GM12873 (cell line): ENCODE results near the gene CEP126.

ENCODE experiments used
- CTCF ChIP-seq: IDR thresholded peaks from 2 replicates; pipeline ENCODE4 v1.5.1; 2012; ENCODE audit warnings: low read depth, mild to moderate bottlenecking, moderate library complexity, low read length, control low read depth; ENCODE audit not compliant: insufficient read depth; ENCODE audit errors: missing control alignments

Gene CEP126, protein sequence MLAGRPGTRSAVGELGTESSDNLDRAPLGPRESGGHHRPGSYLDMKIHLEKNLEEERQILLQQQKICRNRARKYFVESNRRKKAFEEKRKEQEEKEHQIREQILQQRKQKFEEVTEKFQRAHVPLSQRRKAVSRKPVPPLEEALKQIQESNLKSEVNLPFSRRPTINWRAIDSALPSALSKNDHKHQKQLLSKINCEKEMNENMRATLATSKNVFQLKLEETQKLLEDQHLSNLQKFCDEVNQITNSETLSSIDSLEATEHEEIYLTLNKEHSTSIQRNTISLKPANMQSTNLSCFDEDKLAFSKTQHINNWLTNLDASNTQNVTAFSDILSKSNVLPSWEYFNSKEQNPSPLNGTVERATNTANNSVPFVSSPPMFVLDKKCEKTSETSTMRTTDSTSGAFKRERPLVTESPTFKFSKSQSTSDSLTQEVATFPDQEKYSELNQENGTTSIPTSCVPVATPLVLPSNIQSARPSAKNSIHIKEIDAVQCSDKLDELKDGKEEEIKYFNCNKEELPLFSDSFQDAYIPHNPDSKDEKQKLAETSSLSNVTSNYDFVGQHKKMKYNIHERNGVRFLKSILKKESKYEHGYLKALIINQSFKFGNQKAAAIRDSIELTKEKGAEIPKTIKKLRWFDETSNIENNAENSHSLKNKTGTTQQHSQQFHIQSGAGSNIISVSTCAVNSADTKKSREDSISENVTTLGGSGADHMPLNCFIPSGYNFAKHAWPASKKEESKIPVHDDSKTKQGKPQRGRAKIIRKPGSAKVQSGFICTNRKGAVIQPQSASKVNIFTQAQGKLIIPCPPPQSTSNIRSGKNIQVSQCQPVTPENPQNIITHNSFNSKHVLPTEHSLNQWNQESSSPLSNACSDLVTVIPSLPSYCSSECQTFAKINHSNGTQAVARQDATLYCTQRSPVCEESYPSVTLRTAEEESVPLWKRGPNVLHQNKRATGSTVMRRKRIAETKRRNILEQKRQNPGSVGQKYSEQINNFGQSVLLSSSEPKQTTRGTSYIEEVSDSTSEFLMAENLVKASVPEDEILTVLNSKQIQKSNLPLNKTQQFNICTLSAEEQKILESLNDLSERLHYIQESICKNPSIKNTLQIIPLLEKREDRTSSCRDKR

DNA sequence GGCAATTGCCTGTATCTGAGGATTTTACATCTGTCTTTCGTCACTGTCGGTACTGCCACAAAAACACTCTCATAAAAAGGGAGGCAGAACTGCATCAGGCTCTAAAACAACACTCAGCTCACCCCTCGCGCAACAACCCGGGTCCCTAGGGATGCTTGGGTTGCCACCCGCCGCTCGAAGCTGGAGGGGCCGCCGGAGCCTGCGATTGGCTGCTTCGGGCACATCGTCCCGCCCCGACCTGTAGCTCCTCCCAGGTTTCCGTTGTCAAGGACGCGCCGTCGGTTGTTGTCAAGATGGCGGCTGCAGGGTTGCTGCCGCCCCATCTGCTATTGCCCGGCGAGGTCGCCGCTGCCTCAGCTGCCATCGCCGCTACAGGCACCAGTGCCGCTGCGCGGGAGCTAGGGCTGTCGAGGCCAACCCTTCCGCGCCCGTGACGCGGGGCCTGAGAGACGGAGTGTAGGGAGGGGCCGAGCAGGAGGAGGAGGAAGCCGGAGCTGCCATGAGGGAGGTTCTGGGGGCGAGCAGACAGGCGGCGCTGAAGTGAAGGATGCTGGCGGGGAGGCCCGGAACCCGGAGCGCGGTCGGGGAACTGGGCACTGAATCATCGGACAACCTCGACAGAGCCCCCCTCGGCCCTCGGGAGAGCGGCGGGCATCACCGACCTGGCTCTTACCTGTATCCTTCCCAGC is at the start of gene CEP126:
Gene CEP126 (plus strand): TSS at position 273 of the 689 bp plus-strand sequence. CDS start 275 bp downstream, at position 548.
- TF ChIP-seq CTCF, result peak; percentile 5

DNA sequence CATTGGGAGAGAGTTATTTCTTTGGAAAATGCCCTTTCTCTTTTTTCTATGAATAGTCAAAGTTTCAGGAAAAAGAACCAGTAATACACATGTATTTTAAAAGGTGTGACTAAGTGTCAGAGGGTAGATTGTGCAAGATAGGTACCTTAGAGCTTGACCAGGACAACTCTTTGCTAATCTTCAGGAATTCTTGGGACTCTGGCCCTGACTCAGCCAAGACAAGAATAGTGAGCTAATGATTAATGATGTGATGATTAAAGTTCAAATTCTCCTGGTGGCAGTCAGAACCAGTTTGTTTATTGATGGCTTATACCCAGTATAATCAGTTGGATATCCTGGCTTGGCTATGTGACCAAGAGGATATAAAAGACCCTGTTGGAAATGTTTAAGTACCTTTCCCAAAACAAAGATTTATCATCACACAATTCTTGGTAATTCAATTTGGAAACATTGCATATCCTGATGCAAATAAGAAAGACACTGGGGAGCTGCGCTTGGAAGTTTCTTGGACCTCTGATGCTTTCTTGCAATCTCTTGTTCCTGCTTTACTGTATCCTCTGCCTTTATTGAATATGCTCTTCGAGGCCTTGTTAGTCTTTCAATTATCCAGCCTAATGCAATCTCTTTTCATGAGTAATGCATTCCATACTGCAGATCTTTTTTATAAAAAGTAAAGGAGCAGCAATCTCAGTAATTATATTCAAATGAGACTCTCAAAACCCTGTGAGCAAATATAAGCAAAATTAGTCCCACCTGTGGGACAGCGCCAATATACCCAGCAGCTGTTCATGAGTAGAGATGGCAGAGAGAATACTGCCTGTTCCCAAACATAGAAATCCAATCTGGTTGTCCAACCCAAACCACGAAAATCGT is 48.0 kb upstream of the CEP126 start:
- TF ChIP-seq CTCF, result no peak

DNA sequence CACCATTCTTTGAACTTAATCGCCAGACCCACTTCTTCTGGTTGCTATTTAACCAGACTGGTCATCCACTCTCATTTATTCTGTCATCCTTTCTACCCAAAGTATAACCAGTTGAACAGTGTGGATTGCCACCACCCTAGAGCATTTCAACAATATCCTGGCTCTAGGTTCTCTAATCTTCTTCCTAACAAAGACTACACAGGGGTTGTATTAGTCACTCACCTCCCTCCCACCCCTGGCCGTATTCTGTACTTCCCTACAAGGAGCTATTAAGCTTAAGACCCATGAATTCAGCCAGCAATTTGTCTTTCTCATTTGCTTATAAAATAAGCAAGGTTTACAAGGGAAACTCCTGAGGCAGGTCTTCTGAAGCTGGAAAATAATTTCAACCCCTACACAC is 46.9 kb upstream of the CEP126 start:
- no peak for TF ChIP-seq CTCF

DNA sequence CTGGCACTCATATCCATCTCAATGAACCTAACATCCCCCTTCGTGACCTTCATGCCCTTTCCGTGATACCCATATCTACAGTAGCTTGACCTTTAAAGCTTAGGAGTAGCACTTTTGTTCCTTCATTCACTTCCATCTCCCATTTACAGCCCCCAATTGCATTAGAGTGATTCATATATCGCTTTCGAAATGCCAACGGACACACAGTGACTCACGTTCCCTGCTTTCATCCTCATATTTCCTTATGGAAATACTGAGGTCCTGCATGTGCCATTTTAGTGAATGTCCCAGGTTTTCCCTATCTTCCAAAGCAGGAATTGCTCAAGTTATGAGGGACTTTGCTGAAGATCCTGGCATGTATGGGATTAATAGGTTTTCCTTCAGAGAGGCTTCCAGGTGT is 44.3 kb upstream of the CEP126 start:
- TF ChIP-seq CTCF, result no peak

DNA sequence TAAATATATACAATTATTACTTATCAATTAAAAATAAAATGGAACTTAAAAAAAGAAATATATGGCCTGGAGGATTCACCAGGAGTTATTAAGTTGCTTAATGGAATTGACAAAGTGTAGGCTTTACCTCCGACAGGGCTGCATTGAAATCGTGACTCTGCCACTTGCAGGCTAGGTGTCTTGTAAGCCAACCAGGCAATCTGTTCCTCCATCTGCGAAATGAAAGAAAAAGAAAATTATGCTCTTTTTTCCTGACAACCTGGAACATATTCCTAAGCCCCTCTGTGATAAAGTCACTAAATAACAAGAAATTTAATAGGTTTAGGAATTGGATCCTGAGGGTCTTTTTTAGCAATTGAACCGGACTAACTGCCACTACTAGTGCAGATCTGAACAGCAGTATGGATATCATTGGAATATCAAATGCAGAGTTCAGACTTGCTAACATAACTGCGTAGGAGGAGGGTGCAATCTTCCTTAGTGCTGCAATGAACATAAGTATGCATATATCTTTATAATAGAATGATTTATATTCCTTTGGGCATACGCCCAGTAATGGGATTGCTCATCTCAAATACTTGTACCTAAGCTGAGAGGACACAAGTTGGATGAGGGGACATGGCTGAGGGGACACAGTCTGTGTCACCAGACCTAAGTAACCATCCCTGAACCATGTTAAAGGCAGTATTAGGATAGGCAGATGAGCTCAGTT is 42.5 kb upstream of the CEP126 start:
- TF ChIP-seq CTCF, result no peak

- peak; percentile 55 for TF ChIP-seq CTCF
Measured at GRCh38 chr11:101880222-101880621, 34.6 kb upstream of the CEP126 start.
